HG03097 (cell line): ENCODE data around the gene CPN2.

Experiments used
- ATAC-seq: cut with Tn5 transposase; IDR thresholded peaks from one replicate; pipeline ENCODE4 v1.9.1; 2021; ENCODE audit not compliant: unreplicated experiment, low FRiP score

CPN2 gene

DNA sequence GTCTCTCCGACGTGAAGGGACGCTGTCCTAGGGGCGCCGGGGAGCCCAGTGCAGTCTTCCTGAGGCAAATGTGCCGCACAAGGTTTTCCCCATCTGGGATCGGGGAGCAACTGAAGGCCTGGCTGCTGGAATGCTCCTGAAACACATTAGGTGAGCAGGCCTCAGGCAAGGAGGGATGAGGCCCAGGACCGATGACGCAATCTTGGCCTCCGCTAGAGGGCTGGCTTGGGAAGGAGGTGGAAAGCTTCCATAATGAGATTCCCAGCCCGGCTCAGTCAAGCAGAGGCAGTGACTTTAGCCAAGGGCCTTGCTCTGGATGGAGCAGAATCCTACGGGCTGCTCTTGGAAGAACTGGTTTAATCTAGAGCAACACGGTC, 50.8 kb downstream of the CPN2 start:
- ATAC-seq: no peak

DNA sequence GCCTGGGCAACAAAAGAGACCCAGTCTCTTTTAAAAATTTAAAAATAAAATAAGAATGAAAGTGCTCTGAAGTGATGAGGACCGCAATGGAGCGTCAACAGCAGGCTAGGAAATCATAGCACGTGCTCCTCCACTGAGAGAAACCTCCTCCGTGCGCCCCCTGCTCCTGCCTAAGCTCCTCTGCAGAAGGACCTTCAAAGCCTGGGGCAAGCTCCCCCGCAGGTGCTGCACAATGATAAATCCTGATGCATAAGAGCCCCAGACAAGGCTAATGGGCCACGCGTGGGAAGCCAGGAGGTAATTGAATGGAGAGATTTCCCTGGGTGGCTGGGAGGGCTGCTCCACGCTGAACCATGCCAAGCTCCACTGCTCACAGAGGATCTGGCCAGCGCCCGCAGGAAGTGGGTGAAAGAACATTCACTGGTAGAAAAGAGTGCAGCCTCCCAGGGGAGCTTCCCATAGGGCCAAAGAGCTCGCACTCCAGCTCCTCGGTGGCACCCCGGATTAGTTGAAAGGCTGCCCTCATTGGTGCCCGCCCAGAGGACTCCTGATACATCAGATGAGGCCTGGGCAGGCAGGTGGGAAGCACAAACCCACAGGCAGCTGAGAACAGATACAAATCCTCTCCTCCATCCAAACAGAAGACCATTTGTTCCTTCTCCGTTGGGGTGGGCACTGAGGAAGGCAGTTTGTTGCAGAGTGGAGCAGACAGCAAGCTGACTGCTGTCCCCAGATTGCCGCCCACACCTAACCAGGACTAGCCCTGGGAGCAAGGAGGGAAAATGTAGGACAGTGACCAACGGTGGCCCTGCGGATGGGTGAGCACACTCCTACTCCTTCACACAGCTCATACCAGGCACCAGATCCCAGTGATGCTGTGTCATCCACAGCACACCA, 52.5 kb downstream of the CPN2 start:
- no peak for ATAC-seq

DNA sequence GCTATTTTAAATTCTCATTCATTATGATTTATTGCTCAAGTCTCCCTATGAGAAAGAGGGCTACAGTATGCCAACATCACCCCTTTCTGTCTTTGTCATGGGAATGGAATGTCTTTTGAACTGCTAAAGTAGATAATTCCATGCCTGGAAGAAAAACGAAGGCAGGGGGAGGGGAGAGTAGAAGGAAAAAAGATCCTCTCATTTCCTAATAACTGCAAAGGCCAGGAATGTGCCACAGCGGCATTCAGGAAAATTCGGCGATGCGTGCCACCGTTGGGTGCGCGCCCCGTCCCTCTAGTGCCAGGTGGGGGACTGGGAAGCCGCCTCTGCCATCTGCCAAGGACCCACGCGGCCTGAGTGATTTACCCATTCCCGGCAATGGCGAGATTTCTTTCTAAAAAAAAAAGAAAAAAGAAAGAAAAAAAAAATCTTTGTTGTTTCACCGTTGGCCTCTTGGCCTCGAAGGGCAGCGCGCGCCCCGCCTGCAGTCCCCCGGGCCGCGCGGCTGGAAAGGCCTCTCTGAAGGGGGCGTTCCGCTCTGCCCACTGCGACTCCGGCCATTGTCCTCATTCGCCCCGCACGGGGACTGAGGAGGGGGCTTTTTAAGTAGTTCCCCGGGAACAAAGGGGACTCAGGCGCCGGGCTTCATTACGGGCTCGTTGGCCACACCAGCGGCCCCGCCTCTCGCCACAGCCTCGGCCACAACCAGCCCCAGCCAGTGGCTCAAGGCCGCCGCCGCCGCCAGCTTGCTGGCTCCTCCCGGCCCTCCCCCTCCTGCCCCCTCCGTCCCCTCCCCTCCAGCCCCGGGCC, 54.5 kb downstream of the CPN2 start:
- ATAC-seq: no peak

DNA sequence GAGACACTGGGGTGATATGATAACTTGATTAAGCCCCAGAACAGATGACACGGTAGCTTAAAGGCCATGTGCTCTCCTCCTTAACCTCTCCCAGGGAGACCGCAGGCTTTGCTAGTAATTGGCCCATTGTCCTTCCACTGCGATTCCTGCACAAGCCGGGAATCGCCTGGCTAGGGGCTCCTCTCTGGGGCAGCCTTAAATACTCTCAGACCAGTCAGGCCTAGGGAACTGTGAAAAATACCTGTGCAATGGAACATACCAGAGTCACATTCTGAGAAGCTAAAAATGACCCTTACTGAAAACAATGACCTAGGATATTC, 56.3 kb downstream of the CPN2 start:
- no peak for ATAC-seq

DNA sequence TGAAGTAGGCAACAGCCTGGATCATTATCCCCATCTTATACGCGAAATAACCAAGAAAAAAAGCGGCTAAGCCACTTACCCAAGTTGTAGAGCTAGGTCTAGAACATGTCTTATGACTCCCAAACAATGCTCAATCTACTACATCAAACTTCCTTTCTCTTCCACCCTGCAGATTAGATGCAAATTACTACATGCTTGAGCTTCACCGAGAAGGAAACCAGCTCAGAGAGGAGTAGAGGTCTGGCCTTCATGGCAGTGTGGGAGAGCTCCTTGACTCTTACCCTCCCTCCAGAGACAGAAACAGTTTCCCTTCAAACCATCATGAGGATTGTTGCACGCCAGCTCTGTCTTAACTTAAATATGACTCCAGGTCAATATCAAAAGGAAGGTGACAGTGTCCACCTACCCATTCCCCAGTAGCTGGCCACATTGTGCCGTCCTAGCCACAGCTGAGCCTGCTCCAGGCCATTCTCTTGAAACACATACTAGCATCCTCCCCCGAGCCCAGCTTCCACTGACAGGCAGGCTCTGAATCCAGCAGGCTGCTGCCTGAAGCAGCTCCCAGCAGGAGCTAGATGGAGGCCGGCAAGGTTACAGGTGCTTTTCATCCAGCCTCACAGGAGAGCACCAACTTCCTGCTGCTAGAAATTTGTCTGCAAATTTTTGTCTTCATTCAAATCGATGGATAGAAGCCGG, 56.8 kb downstream of the CPN2 start:
- no peak for ATAC-seq

DNA sequence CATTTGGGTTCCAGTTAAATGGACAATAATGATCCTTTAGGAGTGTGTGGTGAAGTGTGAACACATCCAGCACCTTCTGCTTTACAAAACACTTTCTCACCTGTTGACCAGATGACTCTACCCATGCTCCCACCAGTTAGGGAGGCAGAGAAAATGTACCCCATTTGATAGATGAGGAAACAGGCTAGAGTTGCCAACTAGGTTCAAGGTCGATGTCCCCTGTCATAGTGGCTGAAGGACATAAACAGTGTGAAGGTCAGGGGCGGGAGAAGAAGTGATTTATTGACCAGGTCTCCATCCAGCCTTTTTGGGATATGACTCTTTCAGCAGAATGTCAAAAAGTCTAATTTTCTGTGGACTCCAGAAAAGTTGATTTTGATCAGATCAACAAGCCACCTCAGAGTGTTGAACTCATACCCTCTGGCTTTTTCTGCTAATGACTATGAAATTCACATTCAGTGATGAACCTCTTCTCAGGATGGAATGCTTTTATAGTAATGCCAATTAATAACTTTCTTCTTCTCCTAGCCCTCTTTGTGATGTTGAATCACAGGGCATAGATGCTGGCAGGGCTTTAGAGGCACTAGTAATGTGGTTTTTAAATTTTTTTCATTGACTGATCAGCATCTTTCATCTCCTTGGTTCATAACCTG, 57.5 kb downstream of the CPN2 start:
- ATAC-seq: no peak

DNA sequence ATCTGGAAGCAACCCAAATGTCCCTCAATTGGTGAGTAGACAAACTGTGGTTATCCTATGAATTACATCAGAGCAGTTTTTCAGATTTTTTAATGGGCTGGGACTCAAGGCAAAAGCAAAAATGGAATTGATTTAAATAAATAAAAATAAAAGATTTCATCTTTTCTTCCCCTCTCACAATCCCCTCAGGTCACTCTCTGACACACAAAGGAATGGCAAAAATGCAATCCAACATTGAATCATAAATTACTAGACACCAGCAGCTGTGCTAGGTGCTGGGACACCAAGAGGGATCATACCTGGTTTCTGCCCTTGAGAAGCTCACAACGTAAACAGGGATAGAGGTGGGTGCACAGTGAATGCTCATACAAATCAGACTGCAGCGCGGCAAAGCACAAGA, 58.8 kb downstream of the CPN2 start:
- ATAC-seq: no peak
